ENCODE data around the gene SMIM24. TPM values are rescaled to one million over a fixed set of nuclear protein-coding genes. Genes with fewer than 3 reads are reported as not detected.

The SMIM24 gene
- total RNA-seq, 4 donors from 2014 or later: not detected

DNA sequence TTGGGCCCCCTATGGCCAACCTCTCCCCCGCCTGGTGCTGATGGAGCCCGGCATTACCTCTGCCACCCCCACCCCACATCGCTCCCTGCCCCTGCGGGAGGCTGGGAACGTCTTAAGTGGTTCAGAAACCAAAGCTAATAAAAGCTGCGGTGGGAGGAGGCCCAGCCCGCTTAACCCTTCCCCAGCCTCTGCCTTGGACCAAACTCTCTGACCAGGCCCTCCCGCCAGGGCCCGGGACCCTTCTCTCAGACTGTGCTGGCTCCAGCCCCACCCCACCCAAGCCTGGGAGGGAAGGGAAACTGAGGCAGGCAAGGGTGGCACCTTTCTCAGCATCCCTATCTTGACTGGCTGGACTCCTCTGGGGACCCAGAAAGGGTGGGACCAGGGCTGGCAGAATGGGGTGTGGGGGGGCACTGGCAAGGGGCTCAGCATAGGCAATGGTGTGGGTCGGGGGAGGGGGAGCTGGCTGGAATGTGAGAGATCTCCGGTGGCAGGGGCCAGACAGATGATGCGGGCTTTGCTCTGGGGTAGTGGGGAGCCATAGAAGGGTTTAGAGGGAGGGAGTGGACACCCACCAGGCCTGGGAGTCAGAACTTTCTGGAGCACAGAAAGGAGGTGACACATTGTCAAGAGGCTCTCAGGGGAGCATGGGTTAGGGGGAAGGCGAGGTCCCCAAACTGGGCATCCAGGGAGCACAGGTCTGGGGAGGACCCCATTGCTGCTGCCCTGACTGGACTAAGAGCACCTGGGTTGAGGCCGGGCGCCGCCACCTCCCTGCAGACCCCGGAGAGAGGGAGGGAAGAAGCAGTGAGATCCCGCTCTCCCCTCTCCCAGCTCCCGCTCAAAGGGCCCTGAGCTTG lies 21.9 kb downstream of the SMIM24 start:
- no peak for ATAC-seq
- Histone ChIP-seq H3K9me3 (no peaks in the 10 kb centered on the region), H3K4me1 (peaks cover 0 to 96% (median 38%) of the 10 kb centered on the region in 3 donors), H3K4me3 (peak overlapping the region in 1 of 2 donors; percentile 22), H3K27me3 (no peaks in the 10 kb centered on the region), H3K36me3 (peaks cover 0 to 85% of the 10 kb centered on the region in 2 donors), H3K27ac (peak overlapping the region; percentile 12 to 92 (median 86))
- 33% methylated on average over 6 of the region's 19 CpGs; no CpG with 5 or more reads in 1 of the 2 donors for WGBS, 2 donors (ENCODE audit: low coverage in 1 of 2)
- TF ChIP-seq, protein P1, sequence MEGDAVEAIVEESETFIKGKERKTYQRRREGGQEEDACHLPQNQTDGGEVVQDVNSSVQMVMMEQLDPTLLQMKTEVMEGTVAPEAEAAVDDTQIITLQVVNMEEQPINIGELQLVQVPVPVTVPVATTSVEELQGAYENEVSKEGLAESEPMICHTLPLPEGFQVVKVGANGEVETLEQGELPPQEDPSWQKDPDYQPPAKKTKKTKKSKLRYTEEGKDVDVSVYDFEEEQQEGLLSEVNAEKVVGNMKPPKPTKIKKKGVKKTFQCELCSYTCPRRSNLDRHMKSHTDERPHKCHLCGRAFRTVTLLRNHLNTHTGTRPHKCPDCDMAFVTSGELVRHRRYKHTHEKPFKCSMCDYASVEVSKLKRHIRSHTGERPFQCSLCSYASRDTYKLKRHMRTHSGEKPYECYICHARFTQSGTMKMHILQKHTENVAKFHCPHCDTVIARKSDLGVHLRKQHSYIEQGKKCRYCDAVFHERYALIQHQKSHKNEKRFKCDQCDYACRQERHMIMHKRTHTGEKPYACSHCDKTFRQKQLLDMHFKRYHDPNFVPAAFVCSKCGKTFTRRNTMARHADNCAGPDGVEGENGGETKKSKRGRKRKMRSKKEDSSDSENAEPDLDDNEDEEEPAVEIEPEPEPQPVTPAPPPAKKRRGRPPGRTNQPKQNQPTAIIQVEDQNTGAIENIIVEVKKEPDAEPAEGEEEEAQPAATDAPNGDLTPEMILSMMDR (IDR thresholded peaks at IDR 0.05): no peak

DNA sequence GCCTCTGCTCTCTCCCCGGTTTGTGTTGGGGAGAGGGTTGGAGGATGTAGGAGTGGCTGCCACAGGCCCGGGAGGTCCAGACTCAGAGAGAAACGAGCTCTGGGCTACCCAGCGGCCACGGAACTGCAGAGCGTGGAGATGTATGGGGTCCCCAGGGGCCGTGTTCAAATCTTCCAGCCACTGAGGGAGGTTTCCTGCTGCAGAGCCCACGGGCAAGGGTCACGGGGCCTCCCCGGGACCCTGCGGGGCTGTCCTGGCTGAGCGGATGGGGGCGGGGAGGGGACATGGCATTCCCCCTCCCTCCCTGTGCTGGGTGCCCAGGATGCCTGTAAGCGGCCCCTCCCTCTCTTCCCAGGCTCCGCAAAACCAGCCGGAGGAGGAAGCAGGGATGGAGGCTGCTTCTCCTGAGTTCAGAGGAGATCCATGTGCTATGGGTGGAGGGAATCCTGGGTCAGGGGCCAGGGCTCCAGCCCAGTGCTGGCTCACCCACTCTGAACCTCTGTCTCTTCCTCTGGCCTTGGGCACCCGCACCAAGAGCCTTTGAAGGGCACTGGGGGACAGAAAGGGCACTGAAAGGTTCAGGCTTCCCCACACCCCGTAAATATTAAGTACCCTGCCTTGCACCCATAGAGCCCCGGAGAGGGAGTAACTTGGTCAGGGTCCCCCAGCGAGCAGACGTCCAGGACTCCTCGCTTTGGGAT lies 22.6 kb downstream of the SMIM24 start:
- Histone ChIP-seq H3K4me1 (peaks cover 0 to 92% (median 31%) of the 10 kb centered on the region in 3 donors), H3K27me3 (no peaks in the 10 kb centered on the region), H3K36me3 (peaks cover 0 to 85% of the 10 kb centered on the region in 2 donors), H3K4me3 (no peak overlapping the region), H3K27ac (peak overlapping the region; percentile 12 to 92 (median 86)), H3K9me3 (no peaks in the 10 kb centered on the region)
- TF ChIP-seq POLR2AphosphoS5 (IDR thresholded peaks at IDR 0.05) (no peak), POLR2A (IDR thresholded peaks at IDR 0.05) (no peak), EP300 (IDR thresholded peaks at IDR 0.05) (no peak)
- TF ChIP-seq, protein P1 (IDR thresholded peaks at IDR 0.05): no peak
- 48% methylated on average over 6 of the region's 22 CpGs; no CpG with 5 or more reads in 1 of the 2 donors for WGBS, 2 donors (ENCODE audit: low coverage in 1 of 2)
- ATAC-seq: peak; percentile 9

DNA sequence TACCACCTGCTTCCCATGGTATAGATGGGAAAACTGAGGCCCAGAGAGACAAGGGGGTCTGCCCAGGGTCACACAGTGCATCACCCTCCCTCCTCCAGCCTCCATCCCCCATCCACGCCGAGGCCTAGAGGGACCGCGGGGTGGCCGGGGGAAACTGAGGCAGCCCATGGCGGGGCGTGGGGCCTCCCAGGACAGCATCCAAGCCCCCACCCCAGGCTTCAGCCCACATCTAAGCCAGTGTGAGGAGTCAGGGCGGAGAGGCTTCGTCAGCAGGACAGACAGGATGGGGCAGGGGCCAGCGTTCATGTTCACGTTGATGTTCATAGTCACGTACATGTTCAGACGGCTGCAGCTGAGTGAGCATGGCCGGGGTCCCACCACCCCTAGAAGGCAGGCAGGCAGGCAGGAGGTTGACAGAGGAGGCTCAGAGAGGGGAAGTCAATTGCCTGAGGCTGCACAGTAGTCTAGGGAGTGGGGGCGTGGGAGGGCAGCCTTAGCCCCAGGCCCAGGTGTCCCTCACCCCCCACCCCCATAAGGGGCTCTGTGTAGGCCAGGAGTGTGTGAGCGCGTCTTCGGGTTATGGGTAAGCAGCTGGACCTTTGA lies 23.3 kb downstream of the SMIM24 start:
- H3K36me3 ChIP-seq: peaks cover 0 to 85% of the 10 kb centered on the region in 2 donors

DNA sequence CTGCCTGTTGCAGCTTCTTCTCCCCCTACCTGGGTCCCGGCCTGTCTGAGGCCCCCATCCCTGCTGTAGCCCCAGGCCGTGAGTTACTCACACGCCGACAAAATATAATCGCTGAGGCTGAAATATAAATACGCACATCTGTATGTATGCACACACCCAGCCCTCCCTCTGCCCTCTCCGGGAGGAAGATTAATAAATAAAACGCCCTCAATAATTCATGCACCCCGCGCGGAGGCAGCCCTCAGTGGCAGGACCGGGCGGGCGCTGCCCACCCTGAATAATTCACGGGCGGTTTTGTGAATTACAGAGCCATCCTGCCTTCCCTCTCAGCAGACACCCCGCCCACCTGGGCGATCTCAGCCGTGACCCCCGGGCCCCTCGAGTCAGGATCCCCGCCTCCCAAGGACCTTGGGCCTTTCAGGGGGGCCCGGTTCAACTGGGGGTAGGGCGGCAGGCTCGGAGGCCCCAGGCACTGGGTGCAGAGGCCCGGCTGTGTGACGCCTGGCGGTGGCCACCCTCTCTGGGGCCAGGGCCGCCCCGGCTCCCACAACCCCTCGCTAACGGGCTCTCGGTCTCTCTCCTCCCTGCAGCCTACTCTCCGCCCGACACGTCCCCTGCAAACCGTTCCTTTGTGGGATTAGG lies 24.2 kb downstream of the SMIM24 start:
- no CpG with 5 or more reads among the region's 37 CpGs for WGBS, 2 donors (ENCODE audit: low coverage in 1 of 2)
- no peaks in the 10 kb centered on the region for H3K9me3 ChIP-seq
- no peak overlapping the region for H3K4me3 ChIP-seq
- no peak for ATAC-seq
- no peaks in the 10 kb centered on the region for H3K27me3 ChIP-seq
- H3K27ac ChIP-seq: peak overlapping the region in 3 of 4 donors; percentile 85 to 92 (median 87)
- peaks cover 0 to 84% of the 10 kb centered on the region in 2 donors for H3K36me3 ChIP-seq
- peaks cover 0 to 91% (median 35%) of the 10 kb centered on the region in 3 donors for H3K4me1 ChIP-seq
- TF ChIP-seq POLR2A (IDR thresholded peaks at IDR 0.05) (no peak), EP300 (IDR thresholded peaks at IDR 0.05) (no peak), POLR2AphosphoS5 (IDR thresholded peaks at IDR 0.05) (no peak)
- TF ChIP-seq, protein P1 (IDR thresholded peaks at IDR 0.05): no peak

More for the DNA sequence above, 23.3 kb downstream of the SMIM24 start:
- H3K4me3 ChIP-seq: no peak overlapping the region
- ATAC-seq: no peak
- peaks cover 0 to 89% (median 30%) of the 10 kb centered on the region in 3 donors for H3K4me1 ChIP-seq
- H3K9me3 ChIP-seq: no peaks in the 10 kb centered on the region
- no peaks in the 10 kb centered on the region for H3K27me3 ChIP-seq
- peak overlapping the region; percentile 12 to 92 (median 86) for H3K27ac ChIP-seq
- TF ChIP-seq, protein P1 (IDR thresholded peaks at IDR 0.05): no peak
- no peak for TF ChIP-seq POLR2AphosphoS5 (IDR thresholded peaks at IDR 0.05)
- no peak for TF ChIP-seq EP300 (IDR thresholded peaks at IDR 0.05)
- no peak for TF ChIP-seq POLR2A (IDR thresholded peaks at IDR 0.05)
- 50% methylated on average over 2 of the region's 18 CpGs; no CpG with 5 or more reads in 1 of the 2 donors for whole genome bisulfite sequencing, 2 donors (ENCODE audit: low coverage in 1 of 2)
